ENCODE data around the gene CTNND2.
"Not testable (repeated sequence)": the region's sequence is repeated elsewhere in the genome, so short reads cannot be mapped to it uniquely, and the experiment has no call there.

Gene CTNND2

GRCh38 chr5:11873587-11873986, 30.7 kb downstream of the CTNND2 start:
- DNase-seq (ENCODE audit: low read depth in 3 of 3) = no peak

GRCh38 chr5:11869203-11869602, 35.0 kb downstream of the CTNND2 start:
- DNase-seq (ENCODE audit: low read depth in 3 of 3) = no peak

- no peak for DNase-seq (ENCODE audit: low read depth in 3 of 3)
Measured at GRCh38 chr5:11863911-11864310, 40.3 kb downstream of the CTNND2 start.

- DNase-seq (ENCODE audit: low read depth in 3 of 3) = no peak
Measured at GRCh38 chr5:11857391-11857790, 46.9 kb downstream of the CTNND2 start.

- no peak for DNase-seq (ENCODE audit: low read depth in 3 of 3)
Measured at GRCh38 chr5:11854936-11855335, 49.3 kb downstream of the CTNND2 start.

GRCh38 chr5:11853796-11854195, 50.5 kb downstream of the CTNND2 start:
- no peak for DNase-seq (ENCODE audit: low read depth in 3 of 3)

- no peak for DNase-seq (ENCODE audit: low read depth in 3 of 3)
Measured at GRCh38 chr5:11853140-11853539, 51.1 kb downstream of the CTNND2 start.

GRCh38 chr5:11852717-11853087, 51.5 kb downstream of the CTNND2 start:
- DNase-seq (ENCODE audit: low read depth in 3 of 3) = no peak

- no peak for DNase-seq (ENCODE audit: low read depth in 3 of 3)
Measured at GRCh38 chr5:11851965-11852716, 52.1 kb downstream of the CTNND2 start.

GRCh38 chr5:11851416-11851815, 52.8 kb downstream of the CTNND2 start:
- DNase-seq (ENCODE audit: low read depth in 3 of 3) = no peak

GRCh38 chr5:11828566-11828965, 75.7 kb downstream of the CTNND2 start:
- not testable (repeated sequence) for DNase-seq (ENCODE audit: low read depth in 3 of 3)

- DNase-seq (ENCODE audit: low read depth in 3 of 3) = no peak
Measured at GRCh38 chr5:11822598-11822997, 81.6 kb downstream of the CTNND2 start.

GRCh38 chr5:11815916-11816315, 88.3 kb downstream of the CTNND2 start:
- no peak for DNase-seq (ENCODE audit: low read depth in 3 of 3)

- no peak for DNase-seq (ENCODE audit: low read depth in 3 of 3)
Measured at GRCh38 chr5:11815481-11815880, 88.8 kb downstream of the CTNND2 start.

GRCh38 chr5:11814373-11814772, 89.9 kb downstream of the CTNND2 start:
- no peak for DNase-seq (ENCODE audit: low read depth in 3 of 3)

- no peak for DNase-seq (ENCODE audit: low read depth in 3 of 3)
Measured at GRCh38 chr5:11809407-11809806, 94.8 kb downstream of the CTNND2 start.

GRCh38 chr5:11803436-11803835, 100.8 kb downstream of the CTNND2 start:
- no peak for DNase-seq (ENCODE audit: low read depth in 3 of 3)

GRCh38 chr5:11801061-11801460, 103.2 kb downstream of the CTNND2 start:
- no peak for DNase-seq (ENCODE audit: low read depth in 3 of 3)

GRCh38 chr5:11797132-11797531, 107.1 kb downstream of the CTNND2 start:
- DNase-seq (ENCODE audit: low read depth in 3 of 3) = no peak

GRCh38 chr5:11793396-11793795, 110.8 kb downstream of the CTNND2 start:
- DNase-seq (ENCODE audit: low read depth in 3 of 3) = no peak

- DNase-seq (ENCODE audit: low read depth in 3 of 3) = no peak
Measured at GRCh38 chr5:11792621-11793020, 111.6 kb downstream of the CTNND2 start.

GRCh38 chr5:11791792-11792191, 112.5 kb downstream of the CTNND2 start:
- DNase-seq (ENCODE audit: low read depth in 3 of 3) = no peak

GRCh38 chr5:11790201-11790600, 114.0 kb downstream of the CTNND2 start:
- DNase-seq (ENCODE audit: low read depth in 3 of 3) = no peak

- no peak for DNase-seq (ENCODE audit: low read depth in 3 of 3)
Measured at GRCh38 chr5:11785771-11786352, 118.4 kb downstream of the CTNND2 start.

Measured in stimulated activated CD4-positive, alpha-beta T cell treated with anti-CD3 and anti-CD28 coated beads, TNF-alpha, amount 100 ng/mL, for 24 hours (primary cell).